Measurements from ENCODE around the gene KIF1C. TPM values are rescaled to one million over a fixed set of nuclear protein-coding genes. Genes with fewer than 3 reads are reported as not detected.

The KIF1C gene
- total and polyA plus RNA-seq, 9 of the 15 experiments (the other 6 are each of a cell fraction or from before 2014, with no cell fraction given), result 0.38 to 68.4 (median 25.1) TPM

GRCh38 chr17:4986951-4987766, 10.6 kb upstream of the KIF1C start, which contains the start of gene CAMTA2 (continued):
- TF ChIP-seq TFE3 (CRISPR knock-in tag; IDR thresholded peaks at IDR 0.05) (no peak), CREM (IDR thresholded peaks at IDR 0.05; ENCODE audit: low read depth) (peak; percentile 87), FIP1L1 (IDR thresholded peaks at IDR 0.05; ENCODE audit: low read depth, low read length, poor library complexity, severe bottlenecking) (peak; percentile 84), IRF2 (CRISPR knock-in tag; IDR thresholded peaks at IDR 0.05) (no peak), EGR1 (conservative IDR thresholded peaks at IDR 0.05) (peak; percentile 82), TAL1 (IDR thresholded peaks at IDR 0.05) (no peak), NCOA6 (IDR thresholded peaks at IDR 0.05) (peak; percentile 54; the same call in 1 of the 2 replicates), TCF7 (IDR thresholded peaks at IDR 0.05; ENCODE audit: borderline replicate concordance) (no peak), RCOR1 (IDR thresholded peaks at IDR 0.05; ENCODE audit: borderline replicate concordance in 1 of 2, low read depth in 2 of 2, low read length in 2 of 2) (peak in 1 of 2 experiments; percentile 35; a peak in 1 of 4 replicates), CREB1 (IDR thresholded peaks at IDR 0.05) (peak; percentile 78), CREB1 (CRISPR knock-in tag; IDR thresholded peaks at IDR 0.05) (peak; percentile 80), ZNF212 (CRISPR knock-in tag; IDR thresholded peaks at IDR 0.05) (no peak), PCBP1 (IDR thresholded peaks at IDR 0.05; ENCODE audit: low read depth, low read length, poor library complexity, severe bottlenecking) (peak; percentile 87), PKNOX1 (IDR thresholded peaks at IDR 0.05) (peak; percentile 60; the same call in 1 of the 2 replicates), HIVEP1 (CRISPR knock-in tag; IDR thresholded peaks at IDR 0.05) (no peak), SP2 (IDR thresholded peaks at IDR 0.05; ENCODE audit: extremely low read depth, low read depth, low read length, poor library complexity, severe bottlenecking) (peak; percentile 57), SAFB (IDR thresholded peaks at IDR 0.05; ENCODE audit: borderline replicate concordance, low read depth, low read length) (peak; percentile 66)
- TF ChIP-seq, protein P1, sequence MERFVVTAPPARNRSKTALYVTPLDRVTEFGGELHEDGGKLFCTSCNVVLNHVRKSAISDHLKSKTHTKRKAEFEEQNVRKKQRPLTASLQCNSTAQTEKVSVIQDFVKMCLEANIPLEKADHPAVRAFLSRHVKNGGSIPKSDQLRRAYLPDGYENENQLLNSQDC (CRISPR knock-in tag; IDR thresholded peaks at IDR 0.05), result 0 out of 2 replicates have a peak, but pooled peaks have one; percentile 3
- TF ChIP-seq, protein P2, sequence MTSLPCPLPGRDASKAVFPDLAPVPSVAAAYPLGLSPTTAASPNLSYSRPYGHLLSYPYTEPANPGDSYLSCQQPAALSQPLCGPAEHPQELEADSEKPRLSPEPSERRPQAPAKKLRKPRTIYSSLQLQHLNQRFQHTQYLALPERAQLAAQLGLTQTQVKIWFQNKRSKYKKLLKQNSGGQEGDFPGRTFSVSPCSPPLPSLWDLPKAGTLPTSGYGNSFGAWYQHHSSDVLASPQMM (CRISPR knock-in tag; IDR thresholded peaks at IDR 0.05), result no peak
- TF ChIP-seq, protein P3, sequence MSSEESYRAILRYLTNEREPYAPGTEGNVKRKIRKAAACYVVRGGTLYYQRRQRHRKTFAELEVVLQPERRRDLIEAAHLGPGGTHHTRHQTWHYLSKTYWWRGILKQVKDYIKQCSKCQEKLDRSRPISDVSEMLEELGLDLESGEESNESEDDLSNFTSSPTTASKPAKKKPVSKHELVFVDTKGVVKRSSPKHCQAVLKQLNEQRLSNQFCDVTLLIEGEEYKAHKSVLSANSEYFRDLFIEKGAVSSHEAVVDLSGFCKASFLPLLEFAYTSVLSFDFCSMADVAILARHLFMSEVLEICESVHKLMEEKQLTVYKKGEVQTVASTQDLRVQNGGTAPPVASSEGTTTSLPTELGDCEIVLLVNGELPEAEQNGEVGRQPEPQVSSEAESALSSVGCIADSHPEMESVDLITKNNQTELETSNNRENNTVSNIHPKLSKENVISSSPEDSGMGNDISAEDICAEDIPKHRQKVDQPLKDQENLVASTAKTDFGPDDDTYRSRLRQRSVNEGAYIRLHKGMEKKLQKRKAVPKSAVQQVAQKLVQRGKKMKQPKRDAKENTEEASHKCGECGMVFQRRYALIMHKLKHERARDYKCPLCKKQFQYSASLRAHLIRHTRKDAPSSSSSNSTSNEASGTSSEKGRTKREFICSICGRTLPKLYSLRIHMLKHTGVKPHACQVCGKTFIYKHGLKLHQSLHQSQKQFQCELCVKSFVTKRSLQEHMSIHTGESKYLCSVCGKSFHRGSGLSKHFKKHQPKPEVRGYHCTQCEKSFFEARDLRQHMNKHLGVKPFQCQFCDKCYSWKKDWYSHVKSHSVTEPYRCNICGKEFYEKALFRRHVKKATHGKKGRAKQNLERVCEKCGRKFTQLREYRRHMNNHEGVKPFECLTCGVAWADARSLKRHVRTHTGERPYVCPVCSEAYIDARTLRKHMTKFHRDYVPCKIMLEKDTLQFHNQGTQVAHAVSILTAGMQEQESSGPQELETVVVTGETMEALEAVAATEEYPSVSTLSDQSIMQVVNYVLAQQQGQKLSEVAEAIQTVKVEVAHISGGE (CRISPR knock-in tag; IDR thresholded peaks at IDR 0.05), result peak in 1 of 3 experiments; percentile 63; a peak in 1 of 6 replicates

All from K562 (cell line).